PC-9 (cell line): Measurements from ENCODE around the gene B3GNT5.

ENCODE experiments used
- EZH2 ChIP-seq: fragments of 200-600 bp; sonication (generic); IDR thresholded peaks from 2 replicates; pipeline ENCODE4 v1.8.0; 2017; ENCODE audit warnings: antibody characterized with exemption, low read depth
- TF ChIP-seq, protein P1 (sequence below): fragments of 200-600 bp; sonication (generic); conservative IDR thresholded peaks from 2 replicates; pipeline ENCODE4 v1.6.1; 2017; ENCODE audit warnings: mixed run types, antibody characterized with exemption, mild to moderate bottlenecking, moderate library complexity

DNA sequence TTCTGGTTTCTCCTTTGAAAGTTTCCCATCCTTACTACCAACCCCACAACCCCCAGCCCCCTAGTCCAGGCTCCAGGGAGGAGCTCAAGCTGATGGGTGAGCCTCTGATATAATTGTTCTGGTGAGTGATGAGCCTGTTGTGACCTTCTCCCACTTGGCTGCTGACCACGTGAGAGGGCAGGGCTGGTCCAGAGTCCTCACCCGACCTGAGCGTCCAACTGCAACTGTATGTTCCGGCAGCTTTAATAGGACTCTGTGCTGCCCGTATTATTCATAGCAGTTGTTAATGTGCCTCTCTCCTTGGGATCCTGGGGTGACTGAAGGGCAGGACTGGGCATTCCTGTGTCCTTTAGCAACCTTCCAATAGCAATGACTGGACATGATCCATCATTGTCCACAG lies 56.2 kb downstream of the B3GNT5 start:
- TF ChIP-seq, protein P1, sequence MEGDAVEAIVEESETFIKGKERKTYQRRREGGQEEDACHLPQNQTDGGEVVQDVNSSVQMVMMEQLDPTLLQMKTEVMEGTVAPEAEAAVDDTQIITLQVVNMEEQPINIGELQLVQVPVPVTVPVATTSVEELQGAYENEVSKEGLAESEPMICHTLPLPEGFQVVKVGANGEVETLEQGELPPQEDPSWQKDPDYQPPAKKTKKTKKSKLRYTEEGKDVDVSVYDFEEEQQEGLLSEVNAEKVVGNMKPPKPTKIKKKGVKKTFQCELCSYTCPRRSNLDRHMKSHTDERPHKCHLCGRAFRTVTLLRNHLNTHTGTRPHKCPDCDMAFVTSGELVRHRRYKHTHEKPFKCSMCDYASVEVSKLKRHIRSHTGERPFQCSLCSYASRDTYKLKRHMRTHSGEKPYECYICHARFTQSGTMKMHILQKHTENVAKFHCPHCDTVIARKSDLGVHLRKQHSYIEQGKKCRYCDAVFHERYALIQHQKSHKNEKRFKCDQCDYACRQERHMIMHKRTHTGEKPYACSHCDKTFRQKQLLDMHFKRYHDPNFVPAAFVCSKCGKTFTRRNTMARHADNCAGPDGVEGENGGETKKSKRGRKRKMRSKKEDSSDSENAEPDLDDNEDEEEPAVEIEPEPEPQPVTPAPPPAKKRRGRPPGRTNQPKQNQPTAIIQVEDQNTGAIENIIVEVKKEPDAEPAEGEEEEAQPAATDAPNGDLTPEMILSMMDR, result no peak
- TF ChIP-seq EZH2, result no peak
